Breast epithelium (tissue), 4 donors: ENCODE results near the gene CIAO2B. TPM values are rescaled to one million over a fixed set of nuclear protein-coding genes. Genes with fewer than 3 reads are reported as not detected.

Experiments used
- DNase-seq, 2 donors: peaks; one replicate each; pipeline ENCODE4 v3.0.0-alpha.2; 2019; ENCODE audit warnings: low spot score in 2 of 2
- H3K27ac ChIP-seq, 2 donors: fragments of 200-600 bp; sonication (generic) in 1 of 2; one replicate each; pipeline ENCODE4 v1.5.1; 2016 to 2019; ENCODE audit warnings: mild to moderate bottlenecking in 1 of 2
- H3K27me3 ChIP-seq, 2 donors: fragments of 200-600 bp; sonication (generic) in 1 of 2; one replicate each; pipeline versions ENCODE4 v1.5.1 to v1.6.0; 2017 to 2019; ENCODE audit warnings: control low read depth in 1 of 2, mild to moderate bottlenecking in 1 of 2
- H3K36me3 ChIP-seq: fragments of 200-600 bp; one replicate; pipeline ENCODE4 v1.5.1; 2019
- H3K4me1 ChIP-seq, 2 donors: fragments of 200-600 bp; sonication (generic); one replicate each; pipeline ENCODE4 v1.5.1; 2016 to 2019; ENCODE audit warnings: control low read depth in 1 of 2
- H3K4me3 ChIP-seq, 3 donors: fragments of 200-600 bp; sonication (generic); 1 replicate in 2 of 3; 2 replicates in 1 of 3; pipeline ENCODE4 v1.5.1; 2016 to 2019; ENCODE audit warnings: mild to moderate bottlenecking in 3 of 3, moderate library complexity in 2 of 3
- H3K9me3 ChIP-seq, 2 donors: fragments of 200-600 bp; sonication (generic) in 1 of 2; one replicate each; pipeline ENCODE4 v1.5.1; 2016 to 2019; ENCODE audit warnings: control low read depth in 1 of 2
- CTCF ChIP-seq, 3 donors: fragments of 450-650 bp; IDR thresholded peaks; one replicate each; pipeline ENCODE4 v1.5.1; 2016 to 2017; ENCODE audit warnings: antibody characterized with exemption in 3 of 3, mild to moderate bottlenecking in 3 of 3, moderate library complexity in 3 of 3
- POLR2A ChIP-seq: fragments of 450-650 bp; IDR thresholded peaks from one replicate; pipeline ENCODE4 v1.6.1; 2016; ENCODE audit warnings: antibody characterized with exemption, mild to moderate bottlenecking, moderate library complexity
- POLR2AphosphoS5 ChIP-seq, 3 donors: sonication (generic); formaldehyde crosslinking; IDR thresholded peaks; one replicate each; pipeline ENCODE4 v1.6.1; 2017; ENCODE audit warnings: antibody characterized with exemption in 3 of 3
- intact Hi-C: fragments of 100-400 bp; cut with DNase I; formaldehyde crosslinking; loops from one replicate; pipeline ENCODE4 v1.15.1; 2023; ENCODE audit warnings: low total_unique reads
- total RNA-seq, 3 donors: library from RNA; depleted of rRNA; stranded (reverse); fragments of >200 nt; gene quantifications; one replicate each; pipeline ENCODE4 v1.1.0, GENCODE V29; 2016

Gene CIAO2B
- total RNA-seq, 3 donors from 2014 or later, result 45.7 to 77.3 (median 65.4) TPM

- H3K27ac ChIP-seq, result no peak overlapping the region
- no peaks in the 10 kb centered on the region for H3K4me1 ChIP-seq
- intact Hi-C loops, result no loop called here
- H3K9me3 ChIP-seq, result no peaks in the 10 kb centered on the region
- TF ChIP-seq POLR2A, result no peak
- no peak for TF ChIP-seq CTCF (IDR thresholded peaks at IDR 0.05)
- no peak for TF ChIP-seq POLR2AphosphoS5 (IDR thresholded peaks at IDR 0.05)
- no peak overlapping the region for H3K4me3 ChIP-seq
- H3K36me3 ChIP-seq, result no peaks in the 10 kb centered on the region
- H3K27me3 ChIP-seq, result no peaks in the 10 kb centered on the region
- DNase-seq, result no peak
These were observed 40.1 kb downstream of the CIAO2B start for GRCh38 chr16:66894055-66894454.

- Histone ChIP-seq H3K9me3 (no peaks in the 10 kb centered on the region), H3K27ac (no peak overlapping the region), H3K27me3 (no peaks in the 10 kb centered on the region), H3K4me1 (peaks cover 0 to under 1% of the 10 kb centered on the region in 2 donors), H3K4me3 (no peak overlapping the region), H3K36me3 (no peaks in the 10 kb centered on the region)
- TF ChIP-seq POLR2AphosphoS5 (IDR thresholded peaks at IDR 0.05), result no peak
- no peak for TF ChIP-seq CTCF (IDR thresholded peaks at IDR 0.05)
- TF ChIP-seq POLR2A, result no peak
- no peak for DNase-seq
- intact Hi-C loops, result no loop called here
These were observed 42.4 kb downstream of the CIAO2B start for GRCh38 chr16:66891797-66892196.

GRCh38 chr16:66891360-66891759 lies 42.8 kb downstream of the CIAO2B start:
- no peak overlapping the region for H3K4me3 ChIP-seq
- no peaks in the 10 kb centered on the region for H3K27me3 ChIP-seq
- intact Hi-C loops, result no loop called here
- no peak overlapping the region for H3K27ac ChIP-seq
- H3K4me1 ChIP-seq, result peaks cover 4 to 5% of the 10 kb centered on the region in 2 donors
- no peak for DNase-seq
- TF ChIP-seq POLR2AphosphoS5 (IDR thresholded peaks at IDR 0.05) (no peak), CTCF (IDR thresholded peaks at IDR 0.05) (no peak), POLR2A (no peak)
- no peaks in the 10 kb centered on the region for H3K36me3 ChIP-seq
- no peaks in the 10 kb centered on the region for H3K9me3 ChIP-seq

GRCh38 chr16:66890799-66891198 lies 43.4 kb downstream of the CIAO2B start:
- intact Hi-C loops, result no loop called here

GRCh38 chr16:66889622-66890021 lies 44.6 kb downstream of the CIAO2B start:
- no peaks in the 10 kb centered on the region for H3K36me3 ChIP-seq
- no peaks in the 10 kb centered on the region for H3K9me3 ChIP-seq
- H3K4me3 ChIP-seq, result no peak overlapping the region
- intact Hi-C loops, result no loop called here
- no peak for DNase-seq
- H3K27ac ChIP-seq, result no peak overlapping the region
- H3K4me1 ChIP-seq, result peaks cover 4 to 7% of the 10 kb centered on the region in 2 donors
- TF ChIP-seq CTCF (IDR thresholded peaks at IDR 0.05) (no peak), POLR2AphosphoS5 (IDR thresholded peaks at IDR 0.05) (no peak), POLR2A (no peak)
- no peaks in the 10 kb centered on the region for H3K27me3 ChIP-seq

More at GRCh38 chr16:66890799-66891198, 43.4 kb downstream of the CIAO2B start:
- TF ChIP-seq POLR2AphosphoS5 (IDR thresholded peaks at IDR 0.05) (no peak), POLR2A (no peak), CTCF (IDR thresholded peaks at IDR 0.05) (no peak)
- H3K27me3 ChIP-seq, result no peaks in the 10 kb centered on the region
- H3K27ac ChIP-seq, result no peak overlapping the region
- H3K4me1 ChIP-seq, result peaks cover 4 to 7% of the 10 kb centered on the region in 2 donors
- H3K36me3 ChIP-seq, result no peaks in the 10 kb centered on the region
- no peak overlapping the region for H3K4me3 ChIP-seq
- no peaks in the 10 kb centered on the region for H3K9me3 ChIP-seq
- DNase-seq, result no peak
